ENCODE measurements around the gene HTRA3.
"Not testable (repeated sequence)": the region's sequence is repeated elsewhere in the genome, so short reads cannot be mapped to it uniquely, and the experiment has no call there.

The HTRA3 gene

GRCh38 chr4:8343262-8343966, 73.9 kb downstream of the HTRA3 start:
- no peak for DNase-seq (ENCODE audit: low read depth)

- no peak for DNase-seq (ENCODE audit: low read depth)
Measured at GRCh38 chr4:8343967-8344331, 74.4 kb downstream of the HTRA3 start.

- DNase-seq (ENCODE audit: low read depth), result no peak
Measured at GRCh38 chr4:8344377-8344776, 74.8 kb downstream of the HTRA3 start.

- DNase-seq (ENCODE audit: low read depth), result no peak
Measured at GRCh38 chr4:8345053-8345945, 75.7 kb downstream of the HTRA3 start.

GRCh38 chr4:8345946-8346814, 76.6 kb downstream of the HTRA3 start:
- no peak for DNase-seq (ENCODE audit: low read depth)

- no peak for DNase-seq (ENCODE audit: low read depth)
Measured at GRCh38 chr4:8346838-8347605, 77.5 kb downstream of the HTRA3 start.

GRCh38 chr4:8347660-8348059, 78.1 kb downstream of the HTRA3 start:
- DNase-seq (ENCODE audit: low read depth), result no peak

- DNase-seq (ENCODE audit: low read depth), result no peak
Measured at GRCh38 chr4:8348071-8348470, 78.5 kb downstream of the HTRA3 start.

GRCh38 chr4:8349236-8349635, 79.7 kb downstream of the HTRA3 start:
- not testable (repeated sequence) for DNase-seq (ENCODE audit: low read depth)

- no peak for DNase-seq (ENCODE audit: low read depth)
Measured at GRCh38 chr4:8349664-8350236, 80.2 kb downstream of the HTRA3 start.

- no peak for DNase-seq (ENCODE audit: low read depth)
Measured at GRCh38 chr4:8350352-8350751, 80.8 kb downstream of the HTRA3 start.

GRCh38 chr4:8350841-8351461, 81.4 kb downstream of the HTRA3 start:
- no peak for DNase-seq (ENCODE audit: low read depth)

- DNase-seq (ENCODE audit: low read depth), result no peak
Measured at GRCh38 chr4:8351931-8352367, 82.4 kb downstream of the HTRA3 start.

GRCh38 chr4:8352368-8353157, 83.0 kb downstream of the HTRA3 start:
- no peak for DNase-seq (ENCODE audit: low read depth)

GRCh38 chr4:8353158-8353669, 83.7 kb downstream of the HTRA3 start:
- no peak for DNase-seq (ENCODE audit: low read depth)

GRCh38 chr4:8353912-8354453, 84.4 kb downstream of the HTRA3 start:
- peak; percentile 23 for DNase-seq (ENCODE audit: low read depth)

- DNase-seq (ENCODE audit: low read depth), result peak; percentile 27
Measured at GRCh38 chr4:8355306-8355705, 85.8 kb downstream of the HTRA3 start.

GRCh38 chr4:8355864-8356565, 86.5 kb downstream of the HTRA3 start:
- DNase-seq (ENCODE audit: low read depth), result no peak

Data from ELR (cell line).